GM21619 (cell line): Measurements from ENCODE around the gene VCL.
"Not testable (repeated sequence)": the region's sequence is repeated elsewhere in the genome, so short reads cannot be mapped to it uniquely, and the experiment has no call there.

Experiments used
- ATAC-seq: cut with Tn5 transposase; IDR thresholded peaks from one replicate; pipeline ENCODE4 v1.9.1; 2021; ENCODE audit not compliant: unreplicated experiment

VCL gene

DNA sequence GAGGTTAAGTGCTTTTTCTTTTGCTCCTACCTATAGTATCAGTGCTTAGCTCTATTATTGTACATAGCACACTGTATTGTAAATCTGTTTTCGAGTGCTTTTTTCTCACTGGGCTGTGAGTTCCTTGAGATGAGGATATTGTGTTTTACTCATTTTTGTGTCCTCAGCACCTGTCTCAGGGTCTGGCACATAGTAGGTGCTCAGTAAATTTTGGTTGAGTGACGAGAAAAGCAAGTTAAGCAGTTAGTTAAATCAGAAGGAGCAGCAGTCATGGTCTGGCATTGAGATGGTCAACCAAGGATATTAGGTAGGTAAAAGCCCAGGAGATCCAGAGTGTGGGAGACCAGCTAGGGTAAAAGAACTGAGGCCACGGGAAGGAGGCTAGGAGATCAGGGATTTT lies 101.5 kb downstream of the VCL start:
- no peak for ATAC-seq

DNA sequence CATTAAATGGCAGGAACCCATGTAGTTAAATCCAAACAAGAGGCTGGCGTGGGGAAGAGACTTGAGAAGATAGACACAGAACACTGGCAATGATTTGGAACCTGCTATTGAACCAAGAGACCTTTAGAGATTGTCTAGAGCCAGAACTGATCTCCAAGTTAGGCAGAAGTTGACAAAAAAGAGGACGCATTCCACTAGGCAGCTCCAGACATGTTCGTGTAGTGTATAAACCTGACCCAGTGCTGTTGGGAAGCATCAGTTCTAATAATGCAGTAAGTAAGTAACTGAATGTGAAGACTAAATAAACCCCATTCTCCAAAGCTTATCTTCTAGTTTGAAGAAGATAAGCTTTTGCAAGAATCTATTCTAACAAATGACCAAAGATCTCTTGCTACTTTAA lies 101.9 kb downstream of the VCL start:
- no peak for ATAC-seq

- no peak for ATAC-seq
Observed at GRCh38 chr10:74103560-74104258, 105.8 kb downstream of the VCL start.

- ATAC-seq: no peak
Observed at GRCh38 chr10:74104480-74104879, 106.6 kb downstream of the VCL start.

DNA sequence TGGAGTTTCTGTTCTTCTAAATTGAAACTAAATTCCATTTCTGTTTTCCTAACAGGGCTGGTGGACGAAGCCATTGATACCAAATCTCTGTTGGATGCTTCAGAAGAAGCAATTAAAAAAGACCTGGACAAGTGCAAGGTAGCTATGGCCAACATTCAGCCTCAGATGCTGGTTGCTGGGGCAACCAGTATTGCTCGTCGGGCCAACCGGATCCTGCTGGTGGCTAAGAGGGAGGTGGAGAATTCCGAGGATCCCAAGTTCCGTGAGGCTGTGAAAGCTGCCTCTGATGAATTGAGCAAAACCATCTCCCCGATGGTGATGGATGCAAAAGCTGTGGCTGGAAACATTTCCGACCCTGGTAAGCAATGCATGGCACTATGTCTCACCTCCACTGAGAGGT lies 107.1 kb downstream of the VCL start:
- ATAC-seq: no peak

GRCh38 chr10:74107391-74107790 lies 109.5 kb downstream of the VCL start:
- no peak for ATAC-seq

- no peak for ATAC-seq
Observed at GRCh38 chr10:74109452-74109851, 111.5 kb downstream of the VCL start.

- ATAC-seq: no peak
Observed at GRCh38 chr10:74110120-74110519, 112.2 kb downstream of the VCL start.

GRCh38 chr10:74111799-74112198 lies 113.9 kb downstream of the VCL start:
- no peak for ATAC-seq

DNA sequence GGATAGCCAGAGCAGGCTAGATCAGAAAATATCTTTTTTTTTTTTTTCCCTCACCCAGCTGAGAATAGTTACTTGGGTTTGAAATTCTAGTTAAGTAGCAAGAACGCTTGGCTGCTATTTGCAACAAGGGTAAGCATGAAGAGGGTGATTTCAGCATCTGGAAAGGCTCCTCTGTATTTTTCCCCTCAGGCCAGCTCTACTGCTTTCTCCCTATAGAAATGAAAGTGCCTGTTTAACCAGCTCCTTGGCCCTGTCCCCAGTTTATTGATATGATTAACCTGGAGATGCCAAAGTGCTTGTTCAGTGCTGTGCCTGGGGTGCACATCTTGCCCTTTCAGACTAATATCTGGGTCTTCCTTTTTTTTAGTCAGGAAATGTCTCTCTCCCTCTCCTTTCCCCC lies 115.6 kb downstream of the VCL start:
- no peak for ATAC-seq

DNA sequence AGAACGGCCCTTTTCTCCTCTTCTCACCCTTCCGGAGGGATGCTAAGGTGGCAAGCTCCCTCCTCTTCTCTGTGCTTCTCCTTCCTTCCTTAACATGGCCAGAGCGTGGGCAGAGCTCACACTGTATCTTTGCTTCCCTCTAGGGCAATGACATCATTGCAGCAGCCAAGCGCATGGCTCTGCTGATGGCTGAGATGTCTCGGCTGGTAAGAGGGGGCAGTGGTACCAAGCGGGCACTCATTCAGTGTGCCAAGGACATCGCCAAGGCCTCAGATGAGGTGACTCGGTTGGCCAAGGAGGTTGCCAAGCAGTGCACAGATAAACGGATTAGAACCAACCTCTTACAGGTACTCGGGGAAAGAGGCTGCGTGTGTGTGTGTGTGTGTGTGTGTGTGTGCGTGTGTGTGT lies 116.1 kb downstream of the VCL start:
- no peak for ATAC-seq

DNA sequence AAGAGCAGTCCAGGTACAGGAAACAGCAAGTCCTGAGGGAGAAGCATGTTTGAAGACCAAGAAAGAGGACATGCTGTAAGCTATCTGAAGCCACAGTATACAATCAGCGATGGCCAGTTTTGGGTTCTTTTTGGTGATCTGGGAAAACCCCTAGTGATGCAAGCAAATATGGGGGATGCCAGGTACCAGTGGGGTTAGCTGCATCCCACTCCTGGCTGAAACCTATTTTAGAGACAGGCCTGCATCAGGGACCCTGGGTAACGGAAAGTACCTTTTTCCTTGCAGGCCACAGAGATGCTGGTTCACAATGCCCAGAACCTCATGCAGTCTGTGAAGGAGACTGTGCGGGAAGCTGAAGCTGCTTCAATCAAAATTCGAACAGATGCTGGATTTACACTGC lies 119.8 kb downstream of the VCL start:
- no peak for ATAC-seq

DNA sequence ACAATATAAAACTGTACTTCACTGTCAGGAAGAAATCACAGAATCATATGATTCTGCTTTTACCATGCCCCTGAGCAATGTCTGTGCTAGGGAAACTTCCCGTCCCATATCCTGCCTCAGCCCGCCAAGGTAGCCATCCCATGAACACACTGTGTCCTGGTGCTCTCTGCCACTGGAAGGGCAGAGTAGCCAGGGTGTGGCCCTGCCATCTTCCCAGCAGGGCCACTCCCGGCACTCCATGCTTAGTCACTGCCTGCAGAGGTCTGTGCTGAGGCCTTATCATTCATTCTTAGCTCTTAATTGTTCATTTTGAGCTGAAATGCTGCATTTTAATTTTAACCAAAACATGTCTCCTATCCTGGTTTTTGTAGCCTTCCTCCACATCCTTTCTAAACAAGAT lies 120.9 kb downstream of the VCL start:
- ATAC-seq: no peak

DNA sequence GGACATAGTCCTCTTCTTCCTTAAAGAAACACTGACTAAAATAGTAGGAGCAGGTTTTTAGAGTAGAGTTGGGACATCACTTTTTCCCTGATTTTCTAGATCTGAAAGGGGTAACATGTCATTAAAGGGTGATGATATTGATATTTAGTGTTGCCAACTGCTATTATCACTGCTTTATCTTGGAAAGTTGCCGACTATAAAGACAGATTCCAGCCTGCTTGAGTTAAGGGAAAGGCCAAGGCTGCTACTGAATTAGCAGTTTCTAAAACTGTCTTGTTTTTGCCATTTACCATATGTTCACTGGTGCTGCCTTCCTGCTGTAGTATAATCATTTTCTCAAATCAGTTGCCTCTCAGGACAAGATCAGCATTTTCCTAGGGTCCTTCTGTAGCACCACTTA lies 123.0 kb downstream of the VCL start:
- no peak for ATAC-seq

DNA sequence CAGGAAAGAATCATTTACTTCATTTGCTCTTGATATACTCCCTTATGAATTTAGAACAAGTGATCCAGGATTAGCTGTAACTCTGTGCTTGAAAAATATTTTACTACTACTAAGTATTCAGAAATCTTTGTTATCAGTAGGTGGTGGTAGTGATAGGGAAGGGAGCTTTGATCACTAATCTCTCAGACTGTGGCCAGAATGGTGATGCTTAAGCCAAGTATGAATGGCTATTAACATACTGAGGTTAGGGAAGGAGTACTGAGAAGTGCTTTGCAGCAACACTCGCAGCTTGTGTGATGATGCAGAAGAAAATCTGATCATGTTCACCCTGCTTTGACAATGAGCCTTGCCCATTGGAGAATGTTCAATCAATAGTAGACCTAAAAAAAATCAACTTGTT lies 123.5 kb downstream of the VCL start:
- no peak for ATAC-seq

DNA sequence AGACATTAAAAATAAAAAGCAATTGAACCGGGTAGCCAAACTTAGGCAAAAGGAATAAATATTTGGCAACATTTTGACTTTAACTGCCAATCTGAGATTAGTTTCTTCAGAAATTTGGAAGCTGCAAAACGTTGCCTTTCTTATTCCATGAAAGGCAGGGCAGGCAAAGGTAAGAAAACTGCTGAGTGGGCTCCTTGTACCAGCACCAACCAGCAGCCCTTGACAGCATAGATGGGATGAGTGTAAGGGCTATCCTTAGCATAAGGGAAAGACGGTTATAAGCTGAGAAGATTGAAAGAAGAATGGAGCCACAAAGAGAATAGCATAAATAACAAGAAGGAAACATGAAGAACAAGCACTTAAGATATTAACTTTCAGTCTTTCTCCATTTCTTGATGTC lies 124.1 kb downstream of the VCL start:
- no peak for ATAC-seq

DNA sequence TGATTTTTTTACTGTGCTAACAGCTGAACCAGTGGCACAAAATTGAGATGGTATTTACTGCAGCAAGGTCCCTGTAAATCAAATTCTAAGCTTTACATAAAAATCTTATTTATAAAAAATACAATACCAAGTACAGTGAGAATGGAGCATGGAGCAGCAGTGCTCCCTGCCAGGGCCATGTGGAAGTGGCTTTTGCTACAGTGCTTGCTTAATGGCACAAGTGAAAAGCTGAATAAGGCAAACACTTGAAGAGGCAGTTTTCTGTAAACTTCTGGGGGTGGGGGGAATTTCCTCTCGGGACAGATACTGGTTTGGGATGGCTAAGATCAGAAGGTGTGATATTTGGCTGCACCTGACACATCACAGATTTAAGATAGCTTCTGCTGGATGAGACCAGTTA lies 125.2 kb downstream of the VCL start:
- no peak for ATAC-seq

GRCh38 chr10:74133923-74134820 lies 136.3 kb downstream of the VCL start:
- ATAC-seq: no peak

- no peak for ATAC-seq
Observed at GRCh38 chr10:74135452-74135851, 137.5 kb downstream of the VCL start.

DNA sequence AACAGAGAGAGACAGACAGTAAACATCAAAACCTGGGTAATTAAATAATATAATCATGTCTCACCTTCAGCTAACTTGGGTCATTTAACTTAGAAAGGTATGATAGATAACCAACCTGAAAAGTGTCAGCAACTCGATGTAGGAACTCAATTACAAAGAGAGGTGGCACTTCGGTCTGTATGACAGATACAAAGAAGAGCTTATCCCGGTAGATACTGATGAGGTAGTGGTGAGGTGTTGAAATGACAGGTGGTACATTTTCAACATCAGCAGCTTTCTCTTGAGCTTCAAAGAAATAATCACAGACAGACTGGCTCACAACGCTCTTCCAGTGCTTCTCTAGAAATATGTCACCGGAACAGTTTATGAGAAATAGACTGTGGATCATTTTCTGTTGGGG lies 140.1 kb downstream of the VCL start:
- ATAC-seq: no peak

- not testable (repeated sequence) for ATAC-seq
Observed at GRCh38 chr10:74138596-74138995, 140.7 kb downstream of the VCL start.

DNA sequence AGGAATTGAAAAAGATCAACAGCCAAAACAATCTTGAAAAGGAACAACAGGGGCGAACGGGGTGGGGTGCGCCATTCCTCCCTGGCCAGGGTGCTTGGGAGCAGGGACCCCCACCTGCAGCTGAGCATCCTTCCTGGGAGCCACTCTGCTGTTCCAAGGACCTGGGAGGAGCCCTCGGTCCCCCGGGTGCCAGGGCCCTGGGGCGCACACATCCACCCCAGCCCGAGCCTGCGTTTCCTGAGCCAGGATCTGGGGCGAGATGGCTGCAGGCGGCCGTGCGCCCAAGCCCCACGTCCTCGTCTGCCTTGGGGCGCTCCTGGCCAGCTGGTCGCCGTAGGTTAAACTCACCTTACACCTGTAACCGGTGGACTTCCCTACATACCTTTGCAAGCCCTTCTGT lies 142.1 kb downstream of the VCL start:
- no peak for ATAC-seq
